ENCODE results near the gene LAMTOR1. TPM values are rescaled to one million over a fixed set of nuclear protein-coding genes. Genes with fewer than 3 reads are reported as not detected.

Gene LAMTOR1
- total and polyA plus RNA-seq, 2 of the 8 experiments (the other 6 are each of a cell fraction or from before 2014, with no cell fraction given): 82.1 to 160 TPM

- Histone ChIP-seq H3K23ac (ENCODE audit: insufficient read length) (no peak overlapping the region), H3K56ac (replicated peaks; ENCODE audit: insufficient read length, low read depth, low read length) (no peak overlapping the region), H3K4me3 (ENCODE audit: extremely low read depth in 1 of 4, insufficient read depth in 2 of 4, low read depth in 3 of 4, low read length in 4 of 4) (no peak overlapping the region), H2AFZ (ENCODE audit: low read length) (no peak overlapping the region), H3K4me1 (replicated peaks in 1 of 4; ENCODE audit: control insufficient read depth in 3 of 4, insufficient read depth in 4 of 4, low read length in 3 of 4) (peaks cover 0 to 8% (median 0%) of the 10 kb centered on the region in 4 experiments; a peak in 1 of 7 replicates), H3K4me2 (ENCODE audit: insufficient read depth in 1 of 2, low read depth in 2 of 2, low read length in 2 of 2) (peak overlapping the region; percentile 38 to 42; a peak in 1 of 4 replicates), H3K79me1 (ENCODE audit: low read depth, low read length) (peaks cover 4% of the 10 kb centered on the region), H4K20me1 (replicated peaks in 1 of 2; ENCODE audit: control insufficient read depth in 1 of 2, insufficient read depth in 2 of 2, low read length in 2 of 2) (peaks cover 0 to 7% of the 10 kb centered on the region in 2 experiments), H2BK20ac (ENCODE audit: low read length) (no peak overlapping the region), H3K18ac (ENCODE audit: extremely low read depth, low read length) (no peak overlapping the region), H2BK120ac (replicated peaks; ENCODE audit: low read depth, low read length) (no peak overlapping the region), H4K5ac (ENCODE audit: insufficient read length, low read depth, low read length) (no peak overlapping the region), H4K91ac (replicated peaks; ENCODE audit: insufficient read length, low read length) (no peak overlapping the region), H3K23me2 (ENCODE audit: low read depth, low read length) (no peaks in the 10 kb centered on the region), H2AK5ac (ENCODE audit: low read depth, low read length) (no peak overlapping the region), H3K27ac (ENCODE audit: low read depth, low read length) (peak overlapping the region; percentile 62; the same call in 1 of the 2 replicates), H2BK12ac (ENCODE audit: low read depth, low read length) (no peak overlapping the region), H3K27me3 (replicated peaks in 1 of 4; ENCODE audit: control insufficient read depth in 3 of 4, extremely low read depth in 1 of 4, insufficient read depth in 3 of 4, low read length in 3 of 4) (no peaks in the 10 kb centered on the region), H2BK15ac (ENCODE audit: low read length) (no peak overlapping the region), H3K14ac (ENCODE audit: insufficient read length) (no peak overlapping the region), H3K4ac (replicated peaks; ENCODE audit: insufficient read length, low read depth, low read length) (no peak overlapping the region), H3K36me3 (ENCODE audit: control insufficient read depth in 2 of 4, insufficient read depth in 4 of 4, low read length in 3 of 4) (no peaks in the 10 kb centered on the region; a peak in 1 of 8 replicates), H3K79me2 (ENCODE audit: control insufficient read depth in 1 of 2, insufficient read depth in 2 of 2, low read length in 2 of 2) (peaks cover 0 to 53% of the 10 kb centered on the region in 2 experiments; a peak in 2 of 4 replicates), H3K9ac (replicated peaks in 1 of 4; ENCODE audit: extremely low read depth in 1 of 4, low read depth in 3 of 4, low read length in 3 of 4) (no peak overlapping the region; a peak in 1 of 7 replicates), H4K8ac (ENCODE audit: extremely low read depth, insufficient read depth, low read length) (no peak overlapping the region), H3K9me3 (ENCODE audit: insufficient read depth in 2 of 2, low read depth in 1 of 2, low read length in 1 of 2) (no peaks in the 10 kb centered on the region), H2BK5ac (ENCODE audit: low read depth, low read length) (no peak overlapping the region)
- DNase-seq (ENCODE audit: low read depth in 1 of 2, low spot score in 2 of 2): no peak
- FAIRE-seq: no peak
- ChIA-PET CTCF (ENCODE audit: partially characterized antibody) (interaction anchor here (0.8 to 3.2 kb wide), 5 partner anchors 12 to 42 kb away, joined by 3 to 18 read pairs (median 6); no protein-coding TSS in a partner anchor), POLR2A (ENCODE audit: partially characterized antibody) (interaction anchor here (0.7 to 1.8 kb wide), 4 partner anchors 9 to 93 kb away, joined by 3 to 8 read pairs (median 4); no protein-coding TSS in a partner anchor)
- TF ChIP-seq ZNF274 (IDR thresholded peaks at IDR 0.05; ENCODE audit: borderline replicate concordance, extremely low read depth, low read length) (no peak), TAF1 (IDR thresholded peaks at IDR 0.05; ENCODE audit: low read depth, low read length) (no peak), YY1 (IDR thresholded peaks at IDR 0.05; ENCODE audit: low read depth, low read length) (0 out of 2 replicates have a peak, but pooled peaks have one; percentile 17), SRF (IDR thresholded peaks at IDR 0.05; ENCODE audit: low read depth, low read length) (no peak), GABPA (IDR thresholded peaks at IDR 0.05; ENCODE audit: borderline replicate concordance, insufficient read depth, low read length) (no peak)
- WGBS, 2 experiments (ENCODE audit: extremely low coverage in 1 of 2, insufficient coverage in 1 of 2, insufficient read length in 1 of 2, insufficient replicate concordance in 2 of 2, low coverage in 1 of 2, low lambda C conversion rate in 2 of 2, missing lambda C conversion rate in 1 of 2): 88% methylated on average over 3 of the region's 3 CpGs; no CpG with 5 or more reads in 1 of the 2 experiments
Measured at GRCh38 chr11:72048766-72049460, 54.2 kb downstream of the LAMTOR1 start.
